Measurements from ENCODE around the gene BCAM. TPM values are rescaled to one million over a fixed set of nuclear protein-coding genes. Genes with fewer than 3 reads are reported as not detected.

Gene BCAM
- total RNA-seq, 2 experiments from 2014 or later: not detected

- ChIA-PET CTCF (ENCODE audit: unreplicated experiment) (no interaction called here), POLR2A (interaction anchor here (0.5 kb wide), 1 partner anchor 107 kb away, joined by 5 read pairs; no protein-coding TSS in a partner anchor)
- Histone ChIP-seq H3K36me3 (ENCODE audit: insufficient read depth, low read length) (no peaks in the 10 kb centered on the region), H3K9me2 (ENCODE audit: insufficient read depth, low read length) (no peaks in the 10 kb centered on the region), H3K4me3 (ENCODE audit: low read depth, low read length, poor library complexity, severe bottlenecking) (no peak overlapping the region), H3K4me1 (ENCODE audit: insufficient read depth, low read length, poor library complexity, severe bottlenecking) (no peaks in the 10 kb centered on the region), H4K20me1 (ENCODE audit: insufficient read depth, low read length) (no peaks in the 10 kb centered on the region), H3K79me2 (ENCODE audit: insufficient read depth, low read depth, low read length) (no peaks in the 10 kb centered on the region), H3K4me2 (ENCODE audit: low read length) (no peak overlapping the region), H3K27ac (ENCODE audit: low read depth, low read length, poor library complexity, severe bottlenecking) (no peak overlapping the region), H2AFZ (ENCODE audit: low read length) (no peak overlapping the region), H3K9me3 (ENCODE audit: low read length) (no peaks in the 10 kb centered on the region)
- no peak for TF ChIP-seq CTCF (conservative IDR thresholded peaks at IDR 0.05; ENCODE audit: low read length)
- no peak for TF ChIP-seq EZH2phosphoT487 (IDR thresholded peaks at IDR 0.05; ENCODE audit: borderline replicate concordance, low read depth, low read length)
- intact Hi-C loops (cut with micrococcal nuclease; ENCODE audit: unreplicated experiment): no loop called here
- no TSS peak for BruUV-seq (replicated peaks)
- DNase-seq (ENCODE audit: low spot score): no peak
Measured at GRCh38 chr19:44819246-44819832, 10.4 kb downstream of the BCAM start.

- no peaks in the 10 kb centered on the region for H3K9me2 ChIP-seq (ENCODE audit: insufficient read depth, low read length)
- no TSS peak for BruUV-seq (replicated peaks)
- H3K4me3 ChIP-seq (ENCODE audit: low read depth, low read length, poor library complexity, severe bottlenecking): no peak overlapping the region
Measured at GRCh38 chr19:44820648-44821609, 12.0 kb downstream of the BCAM start.

More at GRCh38 chr19:44820648-44821609, 12.0 kb downstream of the BCAM start:
- intact Hi-C loops (cut with micrococcal nuclease; ENCODE audit: unreplicated experiment): no loop called here
- Histone ChIP-seq H3K79me2 (ENCODE audit: insufficient read depth, low read depth, low read length) (no peaks in the 10 kb centered on the region), H4K20me1 (ENCODE audit: insufficient read depth, low read length) (no peaks in the 10 kb centered on the region), H2AFZ (ENCODE audit: low read length) (no peak overlapping the region), H3K9me3 (ENCODE audit: low read length) (no peaks in the 10 kb centered on the region), H3K27ac (ENCODE audit: low read depth, low read length, poor library complexity, severe bottlenecking) (no peak overlapping the region), H3K4me2 (ENCODE audit: low read length) (no peak overlapping the region), H3K36me3 (ENCODE audit: insufficient read depth, low read length) (no peaks in the 10 kb centered on the region), H3K4me1 (ENCODE audit: insufficient read depth, low read length, poor library complexity, severe bottlenecking) (no peaks in the 10 kb centered on the region)
- POLR2A ChIA-PET: no interaction called here
- no peak for DNase-seq (ENCODE audit: low spot score)
- TF ChIP-seq CTCF (conservative IDR thresholded peaks at IDR 0.05; ENCODE audit: low read length) (no peak), EZH2phosphoT487 (IDR thresholded peaks at IDR 0.05; ENCODE audit: borderline replicate concordance, low read depth, low read length) (no peak)
- CTCF ChIA-PET (ENCODE audit: unreplicated experiment): no interaction called here
